IPS-NIHi7 (cell line): ENCODE results near the gene LARP4.

Source experiments
- DNase-seq: peaks from one replicate; pipeline ENCODE4 v3.0.0; 2012; ENCODE audit warnings: mixed read lengths; ENCODE audit errors: extremely low spot score

The LARP4 gene

GRCh38 chr12:50524621-50525020, 123.9 kb downstream of the LARP4 start:
- no peak for DNase-seq

- no peak for DNase-seq
These were observed 124.7 kb downstream of the LARP4 start for GRCh38 chr12:50525422-50525821.

GRCh38 chr12:50527359-50527726, 126.7 kb downstream of the LARP4 start:
- no peak for DNase-seq

GRCh38 chr12:50528800-50529199, 128.1 kb downstream of the LARP4 start:
- no peak for DNase-seq

GRCh38 chr12:50529345-50529744, 128.7 kb downstream of the LARP4 start:
- DNase-seq, result no peak
